SU-DHL-6 (cell line): ENCODE measurements around the gene OLFM1.

Experiments
- H2AFZ ChIP-seq: fragments of 200-600 bp; sonication (generic); 2 replicates; pipeline ENCODE4 v1.6.1; 2014; ENCODE audit warnings: low read depth, mild to moderate bottlenecking, moderate library complexity, mixed read lengths, antibody characterized with exemption, low read length; ENCODE audit not compliant: severe bottlenecking
- H3F3A ChIP-seq: fragments of 200-600 bp; shearing (Covaris generic); 2 replicates; pipeline ENCODE4 v1.6.0; 2016; ENCODE audit warnings: antibody characterized with exemption, mild to moderate bottlenecking; ENCODE audit not compliant: insufficient read depth
- H3K27ac ChIP-seq: fragments of 200-600 bp; sonication (generic); 2 replicates; pipeline ENCODE4 v1.5.1; 2016; ENCODE audit warnings: low read depth, mild to moderate bottlenecking, low read length, moderate library complexity, mixed read lengths
- H3K27me3 ChIP-seq: fragments of 200-600 bp; sonication (generic), shearing (Covaris generic); 2 replicates; pipeline ENCODE4 v1.6.0; 2014; ENCODE audit warnings: mild to moderate bottlenecking, low read length
- H3K36me3 ChIP-seq: fragments of 200-600 bp; sonication (generic); 2 replicates; pipeline ENCODE4 v1.6.1; 2014; ENCODE audit warnings: mild to moderate bottlenecking, low read length, mixed read lengths
- H3K4me2 ChIP-seq: fragments of 300-600, 200-600 bp; shearing (Covaris generic), sonication (generic); 2 replicates; pipeline ENCODE4 v1.6.0; 2014; ENCODE audit warnings: low read length, low read depth, mild to moderate bottlenecking; ENCODE audit not compliant: poor library complexity, severe bottlenecking
- H3K4me3 ChIP-seq: fragments of 200-600 bp; sonication (generic); 2 replicates; pipeline ENCODE4 v1.5.1; 2014; ENCODE audit warnings: antibody characterized with exemption, low read length, mild to moderate bottlenecking, mixed read lengths; ENCODE audit not compliant: insufficient read depth, poor library complexity, severe bottlenecking
- H3K79me2 ChIP-seq: fragments of 200-600 bp; sonication (generic); 2 replicates; pipeline ENCODE4 v1.6.1; 2014; ENCODE audit warnings: mild to moderate bottlenecking, low read length, moderate library complexity; ENCODE audit not compliant: insufficient read depth
- H3K9ac ChIP-seq: fragments of 200-600 bp; sonication (generic); 2 replicates; pipeline ENCODE4 v1.7.0; 2014; ENCODE audit warnings: mild to moderate bottlenecking, low read length
- H3K9me2 ChIP-seq: fragments of 200-600 bp; sonication (generic); replicated peaks from 2 replicates; pipeline ENCODE4 v1.6.1; 2014; ENCODE audit warnings: low read length; ENCODE audit not compliant: insufficient read depth
- H3K9me3 ChIP-seq: fragments of 200-600 bp; sonication (generic); 2 replicates; pipeline ENCODE4 v1.6.1; 2014; ENCODE audit warnings: low read length, mixed read lengths; ENCODE audit not compliant: insufficient read depth
- H4K20me1 ChIP-seq: fragments of 200-600 bp; sonication (generic); 2 replicates; pipeline ENCODE4 v1.6.1; 2014; ENCODE audit warnings: low read depth, mild to moderate bottlenecking, antibody characterized with exemption, low read length, moderate library complexity, mixed read lengths
- EZH2phosphoT487 ChIP-seq: fragments of 200-600 bp; sonication (generic), shearing (Covaris generic); conservative IDR thresholded peaks from 2 replicates; pipeline ENCODE4 v1.6.1; 2018; ENCODE audit warnings: mild to moderate bottlenecking, antibody characterized with exemption, low read length, moderate library complexity, mixed read lengths
- TF ChIP-seq, protein P1 (sequence below): fragments of 200-600 bp; sonication (generic); IDR thresholded peaks from one replicate; pipeline ENCODE4 v1.5.1; 2017; ENCODE audit warnings: antibody characterized with exemption, mild to moderate bottlenecking, low read length, moderate library complexity; ENCODE audit not compliant: insufficient read depth, poor library complexity, severe bottlenecking

OLFM1 gene

DNA sequence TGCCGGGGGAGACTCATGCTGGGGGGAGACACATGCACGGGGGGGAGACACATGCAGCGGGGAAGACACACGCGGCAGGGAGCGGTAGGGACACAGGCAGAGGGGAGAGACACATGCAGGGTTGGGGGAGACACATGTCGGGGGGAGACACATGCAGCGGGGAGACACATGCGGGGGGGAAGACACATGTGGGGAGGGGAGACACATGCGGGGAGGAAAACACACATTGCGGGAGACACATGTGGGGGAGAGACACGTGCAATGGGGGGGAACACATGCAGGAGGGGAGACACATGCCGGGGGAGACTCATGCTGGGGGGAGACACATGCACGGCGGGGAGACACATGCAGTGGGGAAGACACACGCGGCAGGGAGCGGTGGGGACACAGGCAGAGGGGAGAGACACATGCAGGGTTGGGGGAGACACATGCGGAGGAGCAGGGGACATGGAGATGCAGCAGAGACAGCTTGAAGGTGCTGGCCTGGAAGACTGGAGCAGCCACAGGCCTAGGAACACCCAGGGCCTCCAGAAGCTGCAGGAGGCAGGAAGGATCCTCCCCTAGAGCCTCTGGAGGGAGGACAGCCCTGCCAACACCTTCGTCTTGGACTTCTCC, 20.3 kb upstream of the OLFM1 start:
- Histone ChIP-seq H2AFZ (no peak overlapping the region), H3K9ac (no peak overlapping the region), H3K9me3 (peaks cover 20% of the 10 kb centered on the region; the same call in 1 of the 2 replicates), H3K27ac (no peak overlapping the region), H4K20me1 (no peaks in the 10 kb centered on the region), H3K27me3 (no peaks in the 10 kb centered on the region), H3K4me3 (no peak overlapping the region), H3K9me2 (no peaks in the 10 kb centered on the region), H3K36me3 (no peaks in the 10 kb centered on the region), H3K4me2 (no peak overlapping the region), H3K79me2 (no peaks in the 10 kb centered on the region), H3F3A (no peaks in the 10 kb centered on the region)
- no peak for TF ChIP-seq EZH2phosphoT487
- TF ChIP-seq, protein P1, sequence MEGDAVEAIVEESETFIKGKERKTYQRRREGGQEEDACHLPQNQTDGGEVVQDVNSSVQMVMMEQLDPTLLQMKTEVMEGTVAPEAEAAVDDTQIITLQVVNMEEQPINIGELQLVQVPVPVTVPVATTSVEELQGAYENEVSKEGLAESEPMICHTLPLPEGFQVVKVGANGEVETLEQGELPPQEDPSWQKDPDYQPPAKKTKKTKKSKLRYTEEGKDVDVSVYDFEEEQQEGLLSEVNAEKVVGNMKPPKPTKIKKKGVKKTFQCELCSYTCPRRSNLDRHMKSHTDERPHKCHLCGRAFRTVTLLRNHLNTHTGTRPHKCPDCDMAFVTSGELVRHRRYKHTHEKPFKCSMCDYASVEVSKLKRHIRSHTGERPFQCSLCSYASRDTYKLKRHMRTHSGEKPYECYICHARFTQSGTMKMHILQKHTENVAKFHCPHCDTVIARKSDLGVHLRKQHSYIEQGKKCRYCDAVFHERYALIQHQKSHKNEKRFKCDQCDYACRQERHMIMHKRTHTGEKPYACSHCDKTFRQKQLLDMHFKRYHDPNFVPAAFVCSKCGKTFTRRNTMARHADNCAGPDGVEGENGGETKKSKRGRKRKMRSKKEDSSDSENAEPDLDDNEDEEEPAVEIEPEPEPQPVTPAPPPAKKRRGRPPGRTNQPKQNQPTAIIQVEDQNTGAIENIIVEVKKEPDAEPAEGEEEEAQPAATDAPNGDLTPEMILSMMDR, result no peak

DNA sequence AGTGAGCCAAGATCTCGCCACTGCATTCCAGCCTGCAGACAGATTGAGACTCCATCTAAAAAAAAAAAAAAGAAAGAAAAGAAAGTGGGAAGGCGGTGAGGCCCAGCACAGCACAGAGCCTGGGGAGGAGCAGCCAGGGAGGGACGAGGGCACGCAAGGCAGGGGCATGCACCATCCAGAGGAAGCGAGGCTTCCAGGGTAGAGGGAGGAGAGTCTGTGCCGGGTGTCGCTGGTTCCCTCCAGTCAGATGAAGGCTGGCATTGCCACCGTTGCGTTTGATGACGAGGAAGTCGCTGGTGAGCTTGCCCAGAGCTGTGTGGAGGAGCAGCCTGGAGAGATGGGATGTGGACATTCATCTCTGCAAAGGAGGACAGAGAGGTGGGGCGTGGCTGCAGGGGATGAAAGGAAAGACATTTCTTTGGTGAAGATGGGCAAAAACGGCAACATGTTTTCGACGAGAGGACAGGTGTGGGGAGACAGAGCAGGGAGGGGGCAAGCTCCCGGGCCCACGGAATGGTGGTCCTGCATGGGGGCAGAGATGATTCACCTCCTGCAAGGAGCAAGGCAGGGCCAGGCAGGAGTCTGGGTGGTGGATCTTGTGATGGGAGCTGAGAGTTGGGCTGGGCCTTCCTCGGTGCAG, 18.6 kb upstream of the OLFM1 start:
- no peak overlapping the region for H3K27ac ChIP-seq
- H2AFZ ChIP-seq, result no peak overlapping the region
- peaks cover 9% of the 10 kb centered on the region; the same call in 1 of the 2 replicates for H3K9me3 ChIP-seq
- no peak overlapping the region for H3K4me3 ChIP-seq
- H3K9me2 ChIP-seq, result no peaks in the 10 kb centered on the region
- TF ChIP-seq EZH2phosphoT487, result no peak
- TF ChIP-seq, protein P1, result no peak
- H4K20me1 ChIP-seq, result no peaks in the 10 kb centered on the region
- H3K36me3 ChIP-seq, result no peaks in the 10 kb centered on the region
- H3F3A ChIP-seq, result no peaks in the 10 kb centered on the region
- H3K27me3 ChIP-seq, result no peaks in the 10 kb centered on the region
- no peak overlapping the region for H3K4me2 ChIP-seq
- H3K9ac ChIP-seq, result no peak overlapping the region
- no peaks in the 10 kb centered on the region for H3K79me2 ChIP-seq

DNA sequence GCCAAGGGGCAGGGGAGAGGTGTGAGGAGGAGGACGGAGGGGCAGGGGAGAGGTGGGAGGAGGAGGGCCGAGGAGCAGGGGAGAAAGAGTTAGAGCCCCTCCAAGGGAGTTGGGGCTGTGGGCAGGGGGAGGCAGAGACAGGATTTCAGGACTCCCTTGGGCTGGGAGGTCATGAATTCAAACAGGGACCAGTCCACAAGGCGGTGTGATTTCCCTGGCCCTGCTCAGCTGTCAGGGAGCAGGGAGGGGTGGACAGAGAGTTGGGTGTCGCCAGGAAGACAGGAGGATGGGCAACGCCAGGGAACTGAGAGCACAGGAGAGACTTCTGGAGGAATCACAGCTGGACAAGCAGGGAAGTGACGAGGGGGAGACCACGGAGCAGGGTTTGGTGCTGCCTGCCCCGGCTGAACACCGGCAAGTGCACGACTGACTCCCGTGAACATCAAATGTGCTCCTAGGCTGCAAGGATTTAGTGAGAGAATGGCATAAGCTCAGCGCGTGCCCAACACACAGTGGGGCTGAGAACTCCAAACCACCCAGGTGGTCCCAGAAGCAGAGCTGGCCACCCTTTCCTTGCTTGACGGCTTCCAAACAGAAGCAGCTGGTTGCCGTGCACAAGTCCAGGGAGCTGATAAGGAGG, 17.8 kb upstream of the OLFM1 start:
- no peaks in the 10 kb centered on the region for H3F3A ChIP-seq
- H3K79me2 ChIP-seq, result no peaks in the 10 kb centered on the region
- no peak overlapping the region for H3K9ac ChIP-seq
- no peak overlapping the region for H3K4me3 ChIP-seq
- H3K4me2 ChIP-seq, result no peak overlapping the region
- peaks cover 5% of the 10 kb centered on the region; the same call in 1 of the 2 replicates for H3K9me3 ChIP-seq
- no peak overlapping the region for H2AFZ ChIP-seq
- H4K20me1 ChIP-seq, result no peaks in the 10 kb centered on the region
- H3K36me3 ChIP-seq, result no peaks in the 10 kb centered on the region
- no peak overlapping the region for H3K27ac ChIP-seq
- TF ChIP-seq, protein P1, result no peak
- no peak for TF ChIP-seq EZH2phosphoT487
- no peaks in the 10 kb centered on the region for H3K27me3 ChIP-seq
- H3K9me2 ChIP-seq, result no peaks in the 10 kb centered on the region
